GM12873 (cell line): Measurements from ENCODE around the gene CEP83.

Experiments used
- CTCF ChIP-seq: IDR thresholded peaks from 2 replicates; pipeline ENCODE4 v1.5.1; 2012; ENCODE audit warnings: low read depth, mild to moderate bottlenecking, moderate library complexity, low read length, control low read depth; ENCODE audit not compliant: insufficient read depth; ENCODE audit errors: missing control alignments

Gene CEP83

GRCh38 chr12:94264736-94265485, 194.8 kb downstream of the CEP83 start:
- no peak for TF ChIP-seq CTCF

- no peak for TF ChIP-seq CTCF
Measured at GRCh38 chr12:94263905-94264561, 195.6 kb downstream of the CEP83 start.

- no peak for TF ChIP-seq CTCF
Measured at GRCh38 chr12:94263011-94263811, 196.5 kb downstream of the CEP83 start.

GRCh38 chr12:94262228-94263010, 197.2 kb downstream of the CEP83 start:
- TF ChIP-seq CTCF: no peak

- no peak for TF ChIP-seq CTCF
Measured at GRCh38 chr12:94261786-94262185, 197.9 kb downstream of the CEP83 start.

GRCh38 chr12:94261119-94261518, 198.5 kb downstream of the CEP83 start:
- no peak for TF ChIP-seq CTCF
